ENCODE results near the gene RNASET2. TPM values are rescaled to one million over a fixed set of nuclear protein-coding genes. Genes with fewer than 3 reads are reported as not detected.

The RNASET2 gene
- total and polyA plus RNA-seq, 10 of the 15 experiments (the other 5 are each of a cell fraction or from before 2014, with no cell fraction given), result 5.5 to 225 (median 50.2) TPM

DNA sequence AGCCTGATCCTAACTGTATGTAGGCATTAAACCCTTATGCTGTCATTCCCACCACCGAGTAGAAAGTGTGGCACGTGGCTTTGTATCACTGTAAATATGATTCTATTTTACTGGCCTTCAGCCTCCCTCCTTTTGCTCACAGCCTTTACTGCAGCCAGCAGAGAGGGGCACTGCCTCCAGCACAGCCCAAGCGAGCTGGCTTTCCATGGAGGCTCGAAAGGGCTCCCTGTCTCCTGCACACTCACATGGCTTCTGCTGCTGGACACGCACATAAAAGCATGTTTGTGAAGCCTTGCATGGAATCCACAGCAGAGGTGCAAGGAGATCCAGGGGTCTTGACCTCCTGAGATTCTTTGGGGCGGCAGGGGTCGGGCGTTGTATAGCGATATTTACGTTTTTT lies 51.3 kb downstream of the RNASET2 start:
- no peak for DNase-seq (ENCODE audit: low read depth, low spot score)

DNA sequence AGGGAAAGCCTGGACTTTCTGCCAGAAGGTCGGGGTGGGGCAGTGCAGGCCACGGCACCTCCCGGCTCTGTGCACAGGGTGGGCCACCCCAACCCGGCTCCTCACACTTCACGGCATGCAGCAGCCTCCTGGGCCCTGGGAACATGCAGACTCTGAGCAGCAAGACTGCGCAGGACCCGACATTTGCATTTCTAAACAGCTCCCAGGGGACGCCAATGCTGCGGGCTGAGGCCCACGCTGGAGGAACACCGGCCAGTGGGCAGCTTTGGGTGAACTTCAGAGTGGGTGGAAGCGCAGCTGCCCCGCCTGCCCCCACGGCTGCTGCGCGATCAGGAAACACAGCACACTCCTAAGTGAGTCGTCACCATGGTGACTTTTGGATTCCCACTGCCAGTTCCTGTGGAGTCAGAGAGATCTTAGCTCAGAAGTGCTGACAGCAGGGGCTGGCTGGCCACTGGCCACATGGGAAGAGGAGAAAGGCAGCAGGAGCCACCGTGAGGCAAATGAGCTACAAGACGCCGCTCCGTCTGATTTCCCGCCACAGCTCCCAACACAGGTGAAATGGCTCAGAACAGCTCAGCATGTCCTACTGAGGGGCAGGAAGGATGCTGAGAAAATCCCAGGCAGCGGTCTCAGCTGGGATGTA lies 52.1 kb downstream of the RNASET2 start:
- TF ChIP-seq POU2F2 (IDR thresholded peaks at IDR 0.05; ENCODE audit: borderline replicate concordance, low read depth, low read length) (peak; percentile 76; the same call in 2 of the 3 replicates), MEF2B (IDR thresholded peaks at IDR 0.05; ENCODE audit: partially characterized antibody, poor library complexity, severe bottlenecking) (peak; percentile 72), NR2C2 (IDR thresholded peaks at IDR 0.05; ENCODE audit: borderline replicate concordance, control insufficient read depth, insufficient read length, low read depth) (no peak)
- TF ChIP-seq, protein P1, sequence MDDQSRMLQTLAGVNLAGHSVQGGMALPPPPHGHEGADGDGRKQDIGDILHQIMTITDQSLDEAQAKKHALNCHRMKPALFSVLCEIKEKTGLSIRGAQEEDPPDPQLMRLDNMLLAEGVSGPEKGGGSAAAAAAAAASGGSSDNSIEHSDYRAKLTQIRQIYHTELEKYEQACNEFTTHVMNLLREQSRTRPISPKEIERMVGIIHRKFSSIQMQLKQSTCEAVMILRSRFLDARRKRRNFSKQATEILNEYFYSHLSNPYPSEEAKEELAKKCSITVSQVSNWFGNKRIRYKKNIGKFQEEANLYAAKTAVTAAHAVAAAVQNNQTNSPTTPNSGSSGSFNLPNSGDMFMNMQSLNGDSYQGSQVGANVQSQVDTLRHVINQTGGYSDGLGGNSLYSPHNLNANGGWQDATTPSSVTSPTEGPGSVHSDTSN (IDR thresholded peaks at IDR 0.05; ENCODE audit: insufficient replicate concordance, low read depth, low read length), result no peak
- Histone ChIP-seq H3K4me1 (ENCODE audit: control insufficient read depth, insufficient read depth, low read length) (peaks cover 20% of the 10 kb centered on the region), H3K79me2 (ENCODE audit: control insufficient read depth, insufficient read depth, low read length) (no peaks in the 10 kb centered on the region), H4K20me1 (ENCODE audit: control insufficient read depth, insufficient read depth) (no peaks in the 10 kb centered on the region), H3K9ac (ENCODE audit: control insufficient read depth, insufficient read depth, low read length) (no peak overlapping the region), H3K9me3 (replicated peaks; ENCODE audit: control insufficient read depth, insufficient read depth, low read length) (no peaks in the 10 kb centered on the region; the same call in 1 of the 3 replicates), H2AFZ (ENCODE audit: control insufficient read depth, low read depth, low read length) (0 out of 2 replicates have a peak overlapping the region, but pooled peaks have one; percentile 4), H3K4me2 (ENCODE audit: control insufficient read depth, insufficient read depth) (no peak overlapping the region), H3K4me3 (no peak overlapping the region), H3K36me3 (ENCODE audit: control insufficient read depth in 2 of 2, insufficient read depth in 2 of 2, low read length in 1 of 2) (no peaks in the 10 kb centered on the region), H3K27me3 (replicated peaks in 1 of 2; ENCODE audit: control insufficient read depth in 2 of 2, insufficient read depth in 2 of 2, low read length in 1 of 2) (no peaks in the 10 kb centered on the region), H3K27ac (ENCODE audit: control insufficient read depth, insufficient read depth) (no peak overlapping the region)
- in situ Hi-C loops (cut with MboI) (no loop called here), intact Hi-C loops (cut with micrococcal nuclease; ENCODE audit: unreplicated experiment) (no loop called here)
- 20% methylated on average over 23 of the region's 23 CpGs for WGBS (ENCODE audit: insufficient coverage, insufficient replicate concordance, low lambda C conversion rate, missing lambda C conversion rate)
- no TSS peak for BruUV-seq (replicated peaks)
- ChIA-PET POLR2A (no interaction called here), RAD21 (ENCODE audit: unreplicated experiment) (interaction anchor here (0.8 to 1.5 kb wide), 3 partner anchors 49 to 238 kb away, joined by 3 read pairs; no protein-coding TSS in a partner anchor), CTCF (no interaction called here), SMC1A (ENCODE audit: uncharacterized antibody, unreplicated experiment) (interaction anchor here (1.0 to 1.2 kb wide), 5 partner anchors 19 to 85 kb away, joined by 3 to 4 read pairs (median 3); no protein-coding TSS in a partner anchor)
- FAIRE-seq (no peak), DNase-seq (ENCODE audit: low read depth, low spot score) (no peak), ATAC-seq (peak; percentile 16)

More for the DNA sequence above, 51.3 kb downstream of the RNASET2 start:
- H3K36me3 ChIP-seq (ENCODE audit: control insufficient read depth in 2 of 2, insufficient read depth in 2 of 2, low read length in 1 of 2), result no peaks in the 10 kb centered on the region
- ChIA-PET SMC1A (ENCODE audit: uncharacterized antibody, unreplicated experiment) (interaction anchor here (1.0 to 1.2 kb wide), 3 partner anchors 61 to 85 kb away, joined by 3 to 4 read pairs (median 3); no protein-coding TSS in a partner anchor), RAD21 (ENCODE audit: unreplicated experiment) (interaction anchor here (1.3 kb wide), 1 partner anchor 84 kb away, joined by 3 read pairs; no protein-coding TSS in a partner anchor), POLR2A (no interaction called here), CTCF (no interaction called here)
- no peak overlapping the region for H3K27ac ChIP-seq (ENCODE audit: control insufficient read depth, insufficient read depth)
- H3K4me2 ChIP-seq (ENCODE audit: control insufficient read depth, insufficient read depth), result no peak overlapping the region
- no peaks in the 10 kb centered on the region for H4K20me1 ChIP-seq (ENCODE audit: control insufficient read depth, insufficient read depth)
- TF ChIP-seq POU2F2 (IDR thresholded peaks at IDR 0.05; ENCODE audit: borderline replicate concordance, low read depth, low read length), result no peak
- TF ChIP-seq MEF2B (IDR thresholded peaks at IDR 0.05; ENCODE audit: partially characterized antibody, poor library complexity, severe bottlenecking), result no peak
- no peaks in the 10 kb centered on the region for H3K27me3 ChIP-seq (replicated peaks in 1 of 2; ENCODE audit: control insufficient read depth in 2 of 2, insufficient read depth in 2 of 2, low read length in 1 of 2)
- peaks cover 20% of the 10 kb centered on the region for H3K4me1 ChIP-seq (ENCODE audit: control insufficient read depth, insufficient read depth, low read length)
- H3K9ac ChIP-seq (ENCODE audit: control insufficient read depth, insufficient read depth, low read length), result no peak overlapping the region
- no peaks in the 10 kb centered on the region; the same call in 1 of the 3 replicates for H3K9me3 ChIP-seq (replicated peaks; ENCODE audit: control insufficient read depth, insufficient read depth, low read length)
- ATAC-seq, result no peak
- no peaks in the 10 kb centered on the region for H3K79me2 ChIP-seq (ENCODE audit: control insufficient read depth, insufficient read depth, low read length)
- FAIRE-seq, result no peak
- no peak overlapping the region for H2AFZ ChIP-seq (ENCODE audit: control insufficient read depth, low read depth, low read length)
- intact Hi-C loops (cut with micrococcal nuclease; ENCODE audit: unreplicated experiment), result no loop called here
- in situ Hi-C loops (cut with MboI), result no loop called here
- no TSS peak for BruUV-seq (replicated peaks)
- no peak overlapping the region for H3K4me3 ChIP-seq
- 92% methylated on average over 10 of the region's 10 CpGs for WGBS (ENCODE audit: insufficient coverage, insufficient replicate concordance, low lambda C conversion rate, missing lambda C conversion rate)

All from GM12878 (cell line).